Measurements from ENCODE around the gene VAV3. TPM values are rescaled to one million over a fixed set of nuclear protein-coding genes. Genes with fewer than 3 reads are reported as not detected.
A peak's percentile ranks its signal among the peaks of the same experiment; 100 is the strongest.

The VAV3 gene
- polyA plus RNA-seq, 1 experiment, result not detected

DNA sequence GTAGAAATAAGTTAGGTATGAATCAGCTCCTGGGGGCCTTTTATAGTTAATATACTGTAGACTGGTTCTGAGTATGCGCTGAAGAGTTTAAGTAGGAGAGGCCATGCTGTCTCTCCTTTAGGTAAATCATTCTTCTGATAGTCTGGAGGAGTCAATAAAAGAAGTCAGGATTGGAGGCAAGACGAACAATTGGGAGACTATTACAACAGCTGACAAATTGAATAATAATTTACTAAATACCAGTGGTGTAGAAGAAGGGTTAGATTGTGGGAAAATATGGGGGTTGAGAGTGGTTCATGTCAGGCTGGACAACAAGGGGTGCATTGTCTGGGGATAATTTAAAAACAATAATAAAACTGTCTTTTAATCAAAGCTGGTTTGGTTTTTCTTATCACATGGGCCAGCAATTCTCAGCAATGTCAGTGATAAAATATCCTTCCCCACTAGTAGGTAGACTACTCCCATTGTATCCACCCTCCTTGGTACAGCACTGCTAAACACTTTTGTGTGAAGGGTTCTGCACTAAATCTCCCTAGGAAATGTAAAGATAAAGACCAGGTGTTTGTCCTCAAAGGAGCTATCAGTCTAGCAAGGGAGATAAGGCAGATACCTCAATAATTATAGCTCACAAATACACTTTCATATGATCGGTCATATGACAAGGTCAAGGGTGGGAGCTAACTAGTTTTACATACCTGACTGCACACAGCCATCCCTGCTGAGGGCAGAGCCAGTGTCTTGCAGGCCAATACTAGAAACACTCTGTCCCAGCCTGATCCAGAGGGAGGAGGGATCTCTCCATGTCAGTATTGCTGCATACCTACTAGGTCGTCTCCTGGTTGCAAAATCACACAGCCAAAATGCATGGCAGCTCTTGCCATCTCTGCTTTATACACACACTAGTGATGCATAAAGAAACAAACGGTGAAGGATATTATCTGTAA, 299.7 kb downstream of the VAV3 start:
- no peak for TF ChIP-seq CTCF (IDR thresholded peaks at IDR 0.05; ENCODE audit: insufficient read depth, low read depth, low read length)
- POLR2A ChIA-PET, result no interaction called here
- Histone ChIP-seq H3K36me3 (ENCODE audit: control insufficient read depth, insufficient read depth, low read length) (no peaks in the 10 kb centered on the region), H3K4me3 (ENCODE audit: low read depth, low read length) (no peak overlapping the region), H3K27me3 (ENCODE audit: control insufficient read depth, insufficient read depth, low read length) (no peaks in the 10 kb centered on the region)
- DNase-seq (ENCODE audit: low read depth), result no peak
- CTCF ChIA-PET, result no interaction called here

GRCh38 chr1:107662971-107663370, 302.0 kb downstream of the VAV3 start:
- Histone ChIP-seq H3K36me3 (ENCODE audit: control insufficient read depth, insufficient read depth, low read length) (no peaks in the 10 kb centered on the region), H3K4me3 (ENCODE audit: low read depth, low read length) (no peak overlapping the region), H3K27me3 (ENCODE audit: control insufficient read depth, insufficient read depth, low read length) (no peaks in the 10 kb centered on the region)
- peak; percentile 12 for DNase-seq (ENCODE audit: low read depth)
- TF ChIP-seq CTCF (IDR thresholded peaks at IDR 0.05; ENCODE audit: insufficient read depth, low read depth, low read length), result no peak
- POLR2A ChIA-PET, result no interaction called here
- CTCF ChIA-PET, result interaction anchor here (1.1 kb wide), 1 partner anchor 8 kb away, joined by 4 read pairs; no protein-coding TSS in a partner anchor

DNA sequence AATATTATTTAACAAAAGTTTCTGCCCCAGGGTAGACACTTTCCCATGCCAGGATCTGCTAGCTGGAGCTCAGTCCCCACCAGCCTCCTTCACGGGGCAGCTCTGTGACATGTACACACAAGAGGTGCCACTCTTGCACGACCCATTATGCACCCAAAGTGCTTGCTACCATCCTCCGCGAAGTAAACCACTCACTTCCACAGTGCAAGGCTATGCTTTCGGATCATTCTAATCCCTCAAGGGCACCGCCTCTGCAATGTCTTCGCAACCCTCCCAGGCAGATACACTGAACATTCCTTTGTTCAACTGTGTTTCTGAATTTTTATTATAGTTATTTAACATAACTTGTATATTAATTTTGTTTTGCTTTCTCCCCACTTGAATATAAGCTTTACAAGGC, 303.8 kb downstream of the VAV3 start:
- Histone ChIP-seq H3K36me3 (ENCODE audit: control insufficient read depth, insufficient read depth, low read length) (no peaks in the 10 kb centered on the region), H3K27me3 (ENCODE audit: control insufficient read depth, insufficient read depth, low read length) (no peaks in the 10 kb centered on the region), H3K4me3 (ENCODE audit: low read depth, low read length) (no peak overlapping the region)
- no peak for TF ChIP-seq CTCF (IDR thresholded peaks at IDR 0.05; ENCODE audit: insufficient read depth, low read depth, low read length)
- CTCF ChIA-PET, result no interaction called here
- DNase-seq (ENCODE audit: low read depth), result no peak
- POLR2A ChIA-PET, result no interaction called here

DNA sequence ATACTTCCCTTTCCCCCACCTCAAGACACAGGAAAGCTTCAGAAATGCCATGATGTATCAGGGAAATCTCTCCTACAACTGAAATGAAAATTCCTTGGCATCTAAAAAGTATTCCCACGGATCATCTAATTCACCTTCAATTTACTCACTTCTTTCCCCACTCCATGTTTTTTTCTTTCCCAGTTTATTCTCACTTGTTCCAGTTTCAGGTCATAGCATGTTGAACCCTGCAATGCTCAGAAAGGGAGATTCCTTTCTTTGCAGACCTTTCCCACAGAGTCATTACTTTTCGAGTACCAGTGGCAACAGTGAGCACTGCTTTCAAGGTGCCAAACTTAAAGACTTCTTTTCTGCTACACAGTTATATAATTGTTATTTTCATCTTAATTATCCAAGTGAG, 305.0 kb downstream of the VAV3 start:
- no peak for DNase-seq (ENCODE audit: low read depth)
- Histone ChIP-seq H3K4me3 (ENCODE audit: low read depth, low read length) (no peak overlapping the region), H3K27me3 (ENCODE audit: control insufficient read depth, insufficient read depth, low read length) (no peaks in the 10 kb centered on the region), H3K36me3 (ENCODE audit: control insufficient read depth, insufficient read depth, low read length) (no peaks in the 10 kb centered on the region)
- POLR2A ChIA-PET, result no interaction called here
- CTCF ChIA-PET, result no interaction called here
- TF ChIP-seq CTCF (IDR thresholded peaks at IDR 0.05; ENCODE audit: insufficient read depth, low read depth, low read length), result no peak

GRCh38 chr1:107657356-107657755, 307.6 kb downstream of the VAV3 start:
- ChIA-PET POLR2A (no interaction called here), CTCF (interaction anchor here (0.6 kb wide), 2 partner anchors 11 to 89 kb away, joined by 3 to 4 read pairs; no protein-coding TSS in a partner anchor)
- no peak for TF ChIP-seq CTCF (IDR thresholded peaks at IDR 0.05; ENCODE audit: insufficient read depth, low read depth, low read length)

More at GRCh38 chr1:107657356-107657755, 307.6 kb downstream of the VAV3 start:
- H3K36me3 ChIP-seq (ENCODE audit: control insufficient read depth, insufficient read depth, low read length), result no peaks in the 10 kb centered on the region
- no peak overlapping the region for H3K4me3 ChIP-seq (ENCODE audit: low read depth, low read length)
- H3K27me3 ChIP-seq (ENCODE audit: control insufficient read depth, insufficient read depth, low read length), result no peaks in the 10 kb centered on the region
- DNase-seq (ENCODE audit: low read depth), result no peak

Measured in BJ (cell line).